ENCODE measurements around the gene CDC14A. TPM values are rescaled to one million over a fixed set of nuclear protein-coding genes. Genes with fewer than 3 reads are reported as not detected.

The CDC14A gene
- total RNA-seq, 2 experiments from 2014 or later, result 4.9 to 7.2 TPM

GRCh38 chr1:100414693-100415497 lies 62.6 kb downstream of the CDC14A start:
- Histone ChIP-seq H3K27ac (ENCODE audit: low read depth, low read length, poor library complexity, severe bottlenecking) (no peak overlapping the region), H3K4me1 (ENCODE audit: insufficient read depth, low read length, poor library complexity, severe bottlenecking) (no peaks in the 10 kb centered on the region), H3K79me2 (ENCODE audit: insufficient read depth, low read depth, low read length) (no peaks in the 10 kb centered on the region), H3K36me3 (ENCODE audit: insufficient read depth, low read length) (no peaks in the 10 kb centered on the region), H3K4me3 (ENCODE audit: low read depth, low read length, poor library complexity, severe bottlenecking) (no peak overlapping the region), H3K4me2 (ENCODE audit: low read length) (no peak overlapping the region), H4K20me1 (ENCODE audit: insufficient read depth, low read length) (no peaks in the 10 kb centered on the region; the same call in 1 of the 2 replicates), H3K9me3 (ENCODE audit: low read length) (no peaks in the 10 kb centered on the region), H2AFZ (ENCODE audit: low read length) (no peak overlapping the region), H3K9me2 (ENCODE audit: insufficient read depth, low read length) (no peaks in the 10 kb centered on the region)
- intact Hi-C loops (cut with micrococcal nuclease; ENCODE audit: unreplicated experiment), result no loop called here
- ChIA-PET CTCF (ENCODE audit: unreplicated experiment) (no interaction called here), POLR2A (interaction anchor here (1.4 kb wide), 1 partner anchor 20 kb away, joined by 3 read pairs; no protein-coding TSS in a partner anchor)
- no peak for DNase-seq (ENCODE audit: low spot score)
- BruUV-seq (replicated peaks), result no TSS peak
- TF ChIP-seq CTCF (conservative IDR thresholded peaks at IDR 0.05; ENCODE audit: low read length) (no peak), EZH2phosphoT487 (IDR thresholded peaks at IDR 0.05; ENCODE audit: borderline replicate concordance, low read depth, low read length) (no peak)

- no peak for TF ChIP-seq CTCF (conservative IDR thresholded peaks at IDR 0.05; ENCODE audit: low read length)
- no peak for TF ChIP-seq EZH2phosphoT487 (IDR thresholded peaks at IDR 0.05; ENCODE audit: borderline replicate concordance, low read depth, low read length)
- CTCF ChIA-PET (ENCODE audit: unreplicated experiment), result no interaction called here
- no peak overlapping the region for H3K4me2 ChIP-seq (ENCODE audit: low read length)
- H3K27ac ChIP-seq (ENCODE audit: low read depth, low read length, poor library complexity, severe bottlenecking), result no peak overlapping the region
- intact Hi-C loops (cut with micrococcal nuclease; ENCODE audit: unreplicated experiment), result no loop called here
- no peaks in the 10 kb centered on the region for H3K9me3 ChIP-seq (ENCODE audit: low read length)
- no peaks in the 10 kb centered on the region; the same call in 1 of the 2 replicates for H4K20me1 ChIP-seq (ENCODE audit: insufficient read depth, low read length)
- H3K79me2 ChIP-seq (ENCODE audit: insufficient read depth, low read depth, low read length), result no peaks in the 10 kb centered on the region
- no TSS peak for BruUV-seq (replicated peaks)
- POLR2A ChIA-PET, result no interaction called here
- no peak overlapping the region for H2AFZ ChIP-seq (ENCODE audit: low read length)
- DNase-seq (ENCODE audit: low spot score), result no peak
- H3K4me1 ChIP-seq (ENCODE audit: insufficient read depth, low read length, poor library complexity, severe bottlenecking), result no peaks in the 10 kb centered on the region
- no peak overlapping the region for H3K4me3 ChIP-seq (ENCODE audit: low read depth, low read length, poor library complexity, severe bottlenecking)
- no peaks in the 10 kb centered on the region for H3K9me2 ChIP-seq (ENCODE audit: insufficient read depth, low read length)
- H3K36me3 ChIP-seq (ENCODE audit: insufficient read depth, low read length), result no peaks in the 10 kb centered on the region
Measured at GRCh38 chr1:100415498-100415778, 63.1 kb downstream of the CDC14A start.

DNA sequence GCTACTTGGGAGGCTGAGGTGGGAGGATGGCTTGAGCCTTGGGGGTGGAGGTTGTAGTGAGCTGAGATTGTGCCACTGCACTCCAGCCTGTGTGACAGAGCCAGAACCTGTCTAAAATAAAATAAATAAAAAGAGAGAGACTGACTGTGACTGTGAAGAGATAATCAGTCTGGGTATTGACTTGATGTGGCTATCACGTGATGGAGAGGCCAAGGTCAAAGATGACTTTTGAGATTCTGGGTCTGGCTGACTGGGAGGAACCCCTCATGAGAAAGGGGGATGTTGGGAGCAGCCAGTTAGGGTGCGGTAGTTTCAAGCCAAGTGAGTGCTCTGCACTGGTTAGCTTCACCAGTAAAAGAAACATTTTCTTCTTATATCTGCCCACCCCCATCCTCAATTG lies 66.8 kb downstream of the CDC14A start:
- DNase-seq (ENCODE audit: low spot score), result no peak
- ChIA-PET POLR2A (interaction anchor here (0.6 kb wide), 1 partner anchor 236 kb away, joined by 3 read pairs; no protein-coding TSS in a partner anchor), CTCF (ENCODE audit: unreplicated experiment) (no interaction called here)
- H3K4me1 ChIP-seq (ENCODE audit: insufficient read depth, low read length, poor library complexity, severe bottlenecking), result peaks cover 5% of the 10 kb centered on the region
- H3K36me3 ChIP-seq (ENCODE audit: insufficient read depth, low read length), result no peaks in the 10 kb centered on the region
- no peak overlapping the region for H3K4me3 ChIP-seq (ENCODE audit: low read depth, low read length, poor library complexity, severe bottlenecking)
- TF ChIP-seq CTCF (conservative IDR thresholded peaks at IDR 0.05; ENCODE audit: low read length) (no peak), EZH2phosphoT487 (IDR thresholded peaks at IDR 0.05; ENCODE audit: borderline replicate concordance, low read depth, low read length) (no peak)
- H4K20me1 ChIP-seq (ENCODE audit: insufficient read depth, low read length), result no peaks in the 10 kb centered on the region; the same call in 1 of the 2 replicates
- no peaks in the 10 kb centered on the region for H3K9me3 ChIP-seq (ENCODE audit: low read length)
- H3K79me2 ChIP-seq (ENCODE audit: insufficient read depth, low read depth, low read length), result no peaks in the 10 kb centered on the region
- no peak overlapping the region for H3K4me2 ChIP-seq (ENCODE audit: low read length)
- BruUV-seq (replicated peaks), result no TSS peak
- H3K9me2 ChIP-seq (ENCODE audit: insufficient read depth, low read length), result no peaks in the 10 kb centered on the region
- no peak overlapping the region for H3K27ac ChIP-seq (ENCODE audit: low read depth, low read length, poor library complexity, severe bottlenecking)
- intact Hi-C loops (cut with micrococcal nuclease; ENCODE audit: unreplicated experiment), result no loop called here
- H2AFZ ChIP-seq (ENCODE audit: low read length), result no peak overlapping the region
